Activated CD4-positive, alpha-beta memory T cell treated with anti-CD3 and anti-CD28 coated beads for 36 hours (primary cell): Measurements from ENCODE around the gene NEURL1. TPM values are rescaled to one million over a fixed set of nuclear protein-coding genes. Genes with fewer than 3 reads are reported as not detected.

ENCODE experiments used
- total RNA-seq, 2 experiments: library from RNA; stranded (reverse); gene quantifications; one replicate each; pipeline ENCODE4 v1.2.3, GENCODE V29; 2021

NEURL1 gene
- total RNA-seq, 2 experiments from 2014 or later: 1.8 to 2.4 TPM

Other genes starting within 250 kb of the NEURL1 start
- gene RPEL1, start 247.8 kb upstream of the NEURL1 start, total RNA-seq: under 1 TPM in 1 of 2 experiments, not detected in 1; 0.10 TPM
- under 1 TPM; 0.14 to 0.15 TPM for gene INA, start 216.6 kb upstream of the NEURL1 start, total RNA-seq
- gene PCGF6, start 142.6 kb upstream of the NEURL1 start, total RNA-seq: 10 to 100 TPM; 12.4 to 13.4 TPM
- 10 to 100 TPM; 12.9 to 13.2 TPM for gene TAF5, start 125.7 kb upstream of the NEURL1 start, total RNA-seq
- gene ATP5MK, start 97.2 kb upstream of the NEURL1 start, total RNA-seq: 100 to 1,000 TPM; 436 to 438 TPM
- 10 to 100 TPM; 56.4 to 56.7 TPM for gene PDCD11, start 97.1 kb upstream of the NEURL1 start, total RNA-seq
- gene CALHM2, start 41.3 kb upstream of the NEURL1 start, total RNA-seq: 10 to 100 TPM; 21.6 to 22.5 TPM
- gene CALHM1, start 34.8 kb upstream of the NEURL1 start, total RNA-seq: not detected
- gene CALHM3, start 14.5 kb upstream of the NEURL1 start, total RNA-seq: not detected